Measurements from ENCODE around the gene TRIP13.
"Not testable (repeated sequence)": the region's sequence is repeated elsewhere in the genome, so short reads cannot be mapped to it uniquely, and the experiment has no call there.

The TRIP13 gene

DNA sequence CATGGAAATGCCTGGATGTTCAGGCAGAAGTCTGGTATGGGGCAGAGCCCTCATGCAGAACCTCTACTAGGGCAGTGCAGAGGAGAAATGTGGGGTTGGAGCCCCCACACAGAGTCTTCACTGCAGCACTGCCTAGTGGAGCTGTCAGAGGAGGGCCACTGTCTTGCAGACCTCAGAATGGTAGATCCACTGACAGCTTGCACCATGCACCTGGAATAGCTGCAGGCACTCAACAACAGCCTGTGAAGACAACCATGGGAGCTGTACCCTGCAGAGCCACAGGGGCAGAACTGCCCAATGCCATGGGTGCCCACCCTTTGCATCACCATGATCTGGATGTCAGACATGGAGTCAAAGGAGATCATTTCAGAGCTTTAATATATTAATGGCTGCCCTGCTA, 36.9 kb downstream of the TRIP13 start:
- Mint-ChIP-seq H3K4me3 (no peak overlapping the region), H3K4me1 (no peaks in the 10 kb centered on the region), H3K9me3 (no peaks in the 10 kb centered on the region), H3K27ac (no peak overlapping the region), H3K27me3 (peaks cover 24% of the 10 kb centered on the region), H3K36me3 (no peaks in the 10 kb centered on the region)

DNA sequence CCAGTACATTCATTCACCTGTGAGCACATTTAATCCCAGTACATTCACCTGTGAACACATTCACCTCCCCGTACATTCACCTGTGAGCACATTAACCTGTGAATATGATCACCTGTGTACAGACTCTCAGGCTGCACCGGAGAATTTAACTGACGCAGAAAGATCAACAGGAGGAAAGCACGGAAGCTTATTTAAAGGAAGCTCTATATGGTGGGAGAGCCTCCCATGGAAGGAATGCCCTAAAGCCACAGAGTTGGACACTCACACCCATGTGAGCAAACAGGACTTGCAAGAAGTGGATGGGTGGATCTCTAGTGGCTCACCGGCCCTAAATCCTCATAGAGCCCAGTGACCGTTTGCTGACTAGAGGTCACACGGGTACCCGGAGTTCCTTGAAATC, 38.2 kb downstream of the TRIP13 start:
- Mint-ChIP-seq H3K9me3 (no peaks in the 10 kb centered on the region), H3K4me1 (no peaks in the 10 kb centered on the region), H3K27ac (no peak overlapping the region), H3K4me3 (no peak overlapping the region), H3K27me3 (peaks cover 16% of the 10 kb centered on the region), H3K36me3 (no peaks in the 10 kb centered on the region)

DNA sequence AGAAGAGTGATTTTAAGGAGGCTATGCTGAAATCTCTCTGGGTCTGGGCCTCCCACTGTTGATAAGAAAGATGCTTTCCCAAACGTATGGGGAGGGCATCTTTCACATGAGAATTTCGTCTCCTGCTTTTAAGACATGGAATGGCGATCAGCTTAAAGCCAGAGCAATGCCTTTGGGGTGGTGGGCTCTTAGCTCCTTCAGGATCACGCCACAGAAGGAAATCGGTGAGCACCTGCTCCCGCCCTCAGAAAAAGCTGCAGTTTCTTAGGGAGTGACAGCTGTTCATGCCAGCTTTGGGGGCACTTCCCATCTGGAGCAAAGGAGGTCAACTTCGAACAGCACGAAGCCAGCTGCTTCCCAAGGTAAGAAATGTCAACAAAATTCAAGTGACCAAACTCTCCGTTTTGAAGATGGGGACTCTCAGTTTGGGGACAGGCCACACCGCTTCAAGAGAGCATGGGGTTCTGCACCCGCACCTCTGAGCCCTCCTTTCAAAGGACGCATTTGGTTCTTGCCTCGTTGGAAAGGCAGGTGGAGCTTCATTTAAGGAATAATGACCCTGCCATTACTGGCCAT, 39.0 kb downstream of the TRIP13 start:
- Mint-ChIP-seq H3K9me3 (no peaks in the 10 kb centered on the region), H3K27me3 (peaks cover 10% of the 10 kb centered on the region), H3K27ac (no peak overlapping the region), H3K36me3 (no peaks in the 10 kb centered on the region), H3K4me3 (no peak overlapping the region), H3K4me1 (no peaks in the 10 kb centered on the region)

DNA sequence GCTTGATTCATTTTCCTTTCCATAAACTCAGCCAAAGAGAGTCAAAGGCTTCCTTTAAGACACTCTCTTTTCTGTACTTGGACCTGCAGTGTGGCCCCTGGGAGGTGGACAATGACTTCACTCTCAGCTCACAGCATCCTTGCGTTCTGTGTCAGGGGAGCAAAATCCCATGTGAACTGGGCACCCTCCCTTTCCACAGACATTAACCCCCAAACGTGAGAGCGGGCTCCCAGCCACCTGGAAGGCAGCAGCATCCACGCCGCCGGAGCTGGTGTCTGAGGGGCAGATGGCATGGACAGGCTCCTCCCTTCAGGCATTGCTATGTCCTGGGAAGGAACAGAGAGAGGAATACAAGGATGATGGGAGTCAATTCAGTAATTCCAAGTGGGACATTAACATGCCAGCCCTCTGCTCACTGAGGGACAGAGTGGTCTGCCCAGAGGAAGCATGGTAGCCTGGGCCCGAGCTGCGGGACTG, 39.5 kb downstream of the TRIP13 start:
- Mint-ChIP-seq H3K27me3 (peaks cover 9% of the 10 kb centered on the region), H3K4me3 (no peak overlapping the region), H3K36me3 (no peaks in the 10 kb centered on the region), H3K27ac (no peak overlapping the region), H3K4me1 (no peaks in the 10 kb centered on the region), H3K9me3 (no peaks in the 10 kb centered on the region)

DNA sequence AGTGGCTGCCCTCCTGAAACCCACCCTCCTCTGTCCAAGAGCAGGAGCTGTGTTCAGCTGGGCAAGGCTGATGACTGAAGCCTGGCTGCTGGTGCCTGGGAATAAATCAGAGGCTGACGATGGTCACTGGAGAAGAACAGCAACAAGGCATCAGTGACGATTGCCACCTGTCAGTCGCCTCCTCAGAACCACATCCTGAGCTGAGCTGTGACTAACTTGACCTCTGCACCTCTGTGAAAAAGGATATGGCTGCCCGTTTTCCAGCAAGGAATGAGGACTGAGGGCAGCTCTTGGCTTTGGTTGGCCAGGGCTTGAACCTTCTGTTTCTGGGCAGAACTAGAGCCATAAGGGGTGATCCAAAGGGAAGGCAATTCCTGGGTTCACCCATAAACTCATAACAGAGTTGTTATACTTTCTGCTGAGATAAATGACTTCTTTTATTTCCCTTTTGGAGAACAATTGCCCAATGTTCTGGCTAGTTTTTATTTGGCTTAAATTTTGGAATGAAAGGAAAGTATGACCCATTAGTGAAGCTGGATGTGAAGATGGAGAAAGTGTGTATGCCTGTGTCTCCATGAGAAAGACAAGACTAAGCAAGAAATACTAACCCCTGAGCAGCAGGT, 40.1 kb downstream of the TRIP13 start:
- Mint-ChIP-seq H3K9me3 (no peaks in the 10 kb centered on the region), H3K27me3 (peaks cover 4% of the 10 kb centered on the region), H3K4me1 (no peaks in the 10 kb centered on the region), H3K4me3 (no peak overlapping the region), H3K36me3 (no peaks in the 10 kb centered on the region), H3K27ac (no peak overlapping the region)

DNA sequence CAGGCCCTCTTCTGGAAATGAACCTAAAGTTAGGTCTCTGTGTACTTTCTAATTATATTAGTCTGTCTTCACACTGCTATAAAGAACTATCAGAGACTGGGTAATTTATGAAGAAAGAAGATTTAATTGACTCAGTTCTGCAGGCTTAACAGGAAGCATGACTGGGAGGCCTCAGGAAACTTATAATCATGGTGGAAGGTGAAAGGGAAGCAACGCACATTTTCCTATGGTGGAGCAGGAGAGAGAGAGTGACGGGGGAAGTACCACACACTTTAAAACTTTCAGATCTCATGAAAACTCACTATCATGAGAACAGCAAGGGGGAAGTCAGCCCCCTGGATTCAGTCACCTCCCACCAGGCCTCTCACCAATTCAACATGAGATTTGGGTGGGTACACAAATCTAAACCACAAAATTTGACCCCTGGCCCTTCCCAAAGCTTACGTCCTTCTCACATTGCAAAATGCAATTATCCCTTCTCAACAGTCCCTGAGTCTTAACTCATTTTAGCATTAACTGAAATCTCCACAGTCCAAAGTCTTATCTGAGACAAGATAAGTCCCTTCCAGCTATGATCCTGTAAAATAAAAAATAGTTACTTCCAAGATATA, 40.7 kb downstream of the TRIP13 start:
- Mint-ChIP-seq H3K27ac (no peak overlapping the region), H3K27me3 (peaks cover 2% of the 10 kb centered on the region), H3K4me3 (no peak overlapping the region), H3K4me1 (no peaks in the 10 kb centered on the region), H3K36me3 (no peaks in the 10 kb centered on the region), H3K9me3 (no peaks in the 10 kb centered on the region)

DNA sequence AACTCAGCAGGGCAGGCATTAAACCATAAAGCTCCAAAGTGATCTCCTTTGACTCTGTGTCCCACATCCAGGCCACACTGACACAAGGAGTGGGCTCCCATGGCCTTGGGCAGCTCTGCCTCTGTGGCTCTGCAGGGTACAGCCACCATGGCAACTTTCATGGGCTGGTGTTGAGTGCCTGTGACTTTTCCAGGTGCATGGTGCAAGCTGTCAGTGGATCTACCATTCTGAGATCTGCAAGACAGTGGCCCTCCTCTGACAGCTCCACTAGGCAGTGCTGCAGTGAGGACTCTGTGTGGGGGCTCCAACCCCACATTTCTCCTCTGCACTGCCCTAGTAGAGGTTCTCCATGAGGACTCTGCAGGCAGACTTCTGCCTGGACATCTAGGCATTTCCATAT, 41.3 kb downstream of the TRIP13 start:
- not testable (repeated sequence) for H3K4me1 Mint-ChIP-seq, H3K9me3 Mint-ChIP-seq, H3K4me3 Mint-ChIP-seq, H3K27me3 Mint-ChIP-seq, H3K27ac Mint-ChIP-seq, H3K36me3 Mint-ChIP-seq

DNA sequence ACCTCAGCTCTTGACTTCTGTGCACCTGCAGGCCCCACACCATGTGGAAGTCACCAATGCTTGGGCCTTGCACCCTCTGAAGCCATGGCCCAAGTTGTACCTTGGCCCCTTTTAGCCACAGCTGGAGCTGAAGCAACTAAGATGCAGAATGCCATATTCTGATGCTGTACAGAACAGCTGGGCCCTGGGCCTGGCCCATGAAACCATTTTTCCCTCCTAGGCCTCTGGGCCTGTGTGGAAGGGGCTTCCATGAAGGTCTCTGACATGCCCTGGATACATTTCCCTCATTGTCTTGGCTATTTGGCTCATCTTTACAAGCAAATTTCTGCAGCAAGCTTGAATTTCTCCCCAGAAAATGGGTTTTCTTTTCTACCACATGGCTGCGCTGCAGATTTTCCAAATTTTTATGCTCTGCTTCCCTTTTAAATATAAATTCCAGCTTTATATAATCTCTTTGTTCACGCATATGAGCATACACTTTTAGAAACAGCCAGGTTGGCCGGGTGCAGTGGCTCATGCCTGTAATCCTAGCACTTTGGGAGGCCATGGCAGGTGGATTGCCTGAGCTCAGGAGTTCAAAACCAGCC, 41.8 kb downstream of the TRIP13 start:
- H3K4me3 Mint-ChIP-seq, H3K4me1 Mint-ChIP-seq, H3K27me3 Mint-ChIP-seq, H3K27ac Mint-ChIP-seq, H3K36me3 Mint-ChIP-seq, H3K9me3 Mint-ChIP-seq: not testable (repeated sequence)

DNA sequence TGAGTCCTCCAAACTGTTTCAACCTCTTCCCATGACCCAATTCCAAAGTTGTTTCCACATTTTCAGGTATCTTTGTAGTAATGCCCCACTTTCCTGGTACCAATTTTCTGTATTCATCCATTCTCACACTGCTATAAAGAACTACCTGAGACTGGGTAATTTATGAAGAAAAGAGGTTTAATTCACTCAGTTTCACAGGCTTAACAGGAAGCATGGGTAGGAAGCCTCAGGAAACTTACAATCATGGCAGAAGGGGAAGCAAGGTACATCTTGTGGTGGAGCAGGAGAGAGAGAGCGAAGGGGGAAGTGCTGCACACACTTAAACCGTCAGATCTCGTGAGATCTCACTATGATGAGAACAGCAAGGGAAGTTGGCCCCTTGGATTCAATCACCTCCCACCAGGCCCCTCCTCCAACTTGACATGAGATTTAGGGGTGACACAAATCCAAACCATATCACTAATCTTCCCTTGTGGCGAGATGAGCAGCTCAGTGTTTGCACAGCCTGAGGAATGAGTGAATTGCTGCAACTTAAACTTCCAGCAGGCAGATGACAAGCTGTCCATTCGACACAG, 42.9 kb downstream of the TRIP13 start:
- no peaks in the 10 kb centered on the region for H3K9me3 Mint-ChIP-seq
- no peak overlapping the region for H3K27ac Mint-ChIP-seq
- H3K4me1 Mint-ChIP-seq = no peaks in the 10 kb centered on the region
- no peak overlapping the region for H3K4me3 Mint-ChIP-seq
- H3K27me3 Mint-ChIP-seq = peaks cover 1% of the 10 kb centered on the region
- no peaks in the 10 kb centered on the region for H3K36me3 Mint-ChIP-seq

DNA sequence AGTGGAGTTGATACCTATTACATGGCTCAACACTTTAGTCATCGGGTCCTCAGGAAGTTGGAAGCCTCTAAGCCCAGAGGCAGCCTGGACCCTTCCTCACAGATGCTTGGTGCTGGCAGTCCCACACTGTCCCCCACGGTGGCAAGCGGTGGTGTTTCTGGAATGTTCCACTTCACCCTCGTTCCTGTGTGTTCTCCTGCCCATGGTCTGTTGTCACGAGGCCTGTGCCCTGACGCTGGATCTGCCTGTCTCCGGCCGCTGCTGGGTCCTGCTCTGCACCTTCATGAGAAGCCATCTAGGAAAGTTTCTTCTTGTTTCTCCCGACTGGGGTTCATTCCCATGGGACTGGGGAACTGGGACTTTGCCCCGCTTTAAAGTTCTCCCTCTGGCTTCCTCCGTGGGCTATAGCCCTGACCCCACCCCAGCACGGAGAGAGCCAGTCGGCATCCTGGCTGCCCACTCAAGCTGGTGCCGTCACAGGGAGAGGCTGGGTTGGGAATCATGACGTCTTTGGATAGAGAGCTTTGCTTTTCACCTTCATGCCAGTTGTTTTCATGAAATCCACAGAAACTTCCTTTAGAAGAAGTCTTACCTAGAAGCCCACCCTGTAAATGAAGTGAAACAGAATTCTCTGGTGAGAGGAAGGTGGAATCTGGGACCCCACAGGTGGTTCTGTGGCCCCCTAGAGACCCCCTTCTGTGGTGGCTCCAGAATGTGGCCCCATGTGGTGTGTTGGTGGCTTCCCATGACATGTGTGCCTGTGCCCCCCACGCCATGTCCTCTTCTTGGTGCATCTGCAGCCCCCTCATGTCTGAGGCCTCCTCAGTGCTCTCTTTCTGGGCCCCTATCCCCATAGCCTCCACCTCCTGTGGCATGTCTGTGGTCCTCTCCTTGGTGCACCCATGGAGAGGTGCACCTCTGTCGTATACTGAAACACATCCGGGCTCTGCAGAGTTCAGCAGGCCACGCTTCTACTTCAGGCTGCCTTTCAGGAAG, 43.8 kb downstream of the TRIP13 start:
- no peaks in the 10 kb centered on the region for H3K4me1 Mint-ChIP-seq
- H3K9me3 Mint-ChIP-seq = no peaks in the 10 kb centered on the region
- H3K4me3 Mint-ChIP-seq = no peak overlapping the region
- H3K27me3 Mint-ChIP-seq = peaks cover 1% of the 10 kb centered on the region
- H3K27ac Mint-ChIP-seq = no peak overlapping the region
- no peaks in the 10 kb centered on the region for H3K36me3 Mint-ChIP-seq

DNA sequence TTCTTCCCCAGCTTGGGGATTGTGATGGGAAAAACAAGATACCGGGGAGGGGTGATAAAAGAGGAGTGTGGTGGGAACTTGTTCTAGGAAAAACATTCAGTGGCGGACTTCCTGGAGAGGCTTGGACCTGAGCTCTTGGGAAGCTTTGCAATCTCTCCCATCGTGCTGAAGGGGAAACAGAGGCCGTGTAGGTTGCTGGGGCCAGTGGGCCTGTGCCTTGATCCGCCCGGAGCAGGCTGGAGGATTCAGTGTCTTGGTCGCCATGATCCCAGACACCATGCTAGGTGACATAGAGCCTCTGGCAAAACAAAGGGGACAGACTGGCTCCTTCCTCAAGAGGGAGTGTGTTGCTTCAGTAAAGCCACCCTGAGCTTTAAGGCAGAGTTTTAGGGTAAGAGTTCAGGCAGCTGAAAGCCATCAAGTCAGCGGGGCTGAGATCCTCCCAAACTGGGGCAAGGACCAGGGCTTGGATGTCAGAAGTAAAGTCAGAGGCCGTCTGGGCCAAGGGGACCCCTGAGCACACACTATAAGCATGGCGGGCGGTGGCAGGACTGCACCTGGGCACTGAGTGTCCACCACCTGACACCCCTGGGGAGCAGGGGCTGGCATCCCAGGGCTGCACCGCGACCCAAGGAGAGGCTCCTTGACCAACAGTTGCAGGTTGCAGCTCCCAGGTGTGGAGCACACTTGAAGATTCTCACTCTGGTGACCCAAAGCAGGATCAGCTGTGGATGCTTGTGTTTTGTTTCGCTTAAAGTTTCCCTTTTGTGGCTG, 44.7 kb downstream of the TRIP13 start:
- no peaks in the 10 kb centered on the region for H3K9me3 Mint-ChIP-seq
- H3K4me3 Mint-ChIP-seq = no peak overlapping the region
- no peaks in the 10 kb centered on the region for H3K36me3 Mint-ChIP-seq
- no peak overlapping the region for H3K27ac Mint-ChIP-seq
- no peaks in the 10 kb centered on the region for H3K4me1 Mint-ChIP-seq
- peaks cover 5% of the 10 kb centered on the region for H3K27me3 Mint-ChIP-seq

DNA sequence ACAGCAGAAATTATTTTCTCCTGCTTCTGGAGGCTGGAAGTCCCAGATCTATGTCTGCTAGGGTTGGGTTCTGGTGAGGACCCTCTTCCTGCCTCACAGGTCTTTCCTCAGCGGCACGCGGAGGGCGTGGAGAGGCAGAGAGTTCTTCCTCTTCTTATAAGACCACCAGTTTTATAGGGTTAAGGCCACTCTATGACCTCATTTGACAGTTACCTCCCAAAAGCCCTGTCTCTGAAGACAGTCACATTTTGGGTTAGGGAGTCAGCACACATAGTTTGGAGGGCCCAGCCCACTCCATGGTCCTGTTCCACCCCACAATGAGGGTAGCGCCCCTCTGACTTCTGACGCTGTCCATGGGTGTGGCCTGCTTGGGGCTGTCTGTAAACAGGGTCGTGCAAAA, 46.7 kb downstream of the TRIP13 start:
- H3K9me3 Mint-ChIP-seq = no peaks in the 10 kb centered on the region
- no peak overlapping the region for H3K4me3 Mint-ChIP-seq
- peaks cover 13% of the 10 kb centered on the region for H3K27me3 Mint-ChIP-seq
- no peaks in the 10 kb centered on the region for H3K36me3 Mint-ChIP-seq
- no peak overlapping the region for H3K27ac Mint-ChIP-seq
- no peaks in the 10 kb centered on the region for H3K4me1 Mint-ChIP-seq

DNA sequence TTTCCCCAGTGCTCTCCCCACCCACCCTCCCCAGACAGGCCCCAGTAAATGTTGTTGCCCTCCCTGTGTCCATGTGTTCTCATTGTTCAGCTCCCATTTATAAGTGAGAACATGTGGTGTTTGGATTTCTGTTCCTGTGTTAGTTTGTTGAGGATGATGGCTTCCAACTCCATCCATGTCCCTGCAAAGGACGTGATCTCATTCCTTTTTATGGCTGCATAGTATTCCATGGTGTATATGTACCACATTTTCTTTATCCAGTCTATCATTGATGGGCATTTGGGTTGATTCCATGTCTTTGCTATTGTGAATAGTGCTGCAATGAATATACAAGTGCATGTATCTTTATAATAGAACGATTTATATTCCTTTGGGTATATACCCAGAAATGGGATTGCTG, 48.1 kb downstream of the TRIP13 start:
- H3K4me3 Mint-ChIP-seq, H3K9me3 Mint-ChIP-seq, H3K36me3 Mint-ChIP-seq, H3K4me1 Mint-ChIP-seq, H3K27ac Mint-ChIP-seq: not testable (repeated sequence)
- H3K27me3 Mint-ChIP-seq = peaks cover 20% of the 10 kb centered on the region

DNA sequence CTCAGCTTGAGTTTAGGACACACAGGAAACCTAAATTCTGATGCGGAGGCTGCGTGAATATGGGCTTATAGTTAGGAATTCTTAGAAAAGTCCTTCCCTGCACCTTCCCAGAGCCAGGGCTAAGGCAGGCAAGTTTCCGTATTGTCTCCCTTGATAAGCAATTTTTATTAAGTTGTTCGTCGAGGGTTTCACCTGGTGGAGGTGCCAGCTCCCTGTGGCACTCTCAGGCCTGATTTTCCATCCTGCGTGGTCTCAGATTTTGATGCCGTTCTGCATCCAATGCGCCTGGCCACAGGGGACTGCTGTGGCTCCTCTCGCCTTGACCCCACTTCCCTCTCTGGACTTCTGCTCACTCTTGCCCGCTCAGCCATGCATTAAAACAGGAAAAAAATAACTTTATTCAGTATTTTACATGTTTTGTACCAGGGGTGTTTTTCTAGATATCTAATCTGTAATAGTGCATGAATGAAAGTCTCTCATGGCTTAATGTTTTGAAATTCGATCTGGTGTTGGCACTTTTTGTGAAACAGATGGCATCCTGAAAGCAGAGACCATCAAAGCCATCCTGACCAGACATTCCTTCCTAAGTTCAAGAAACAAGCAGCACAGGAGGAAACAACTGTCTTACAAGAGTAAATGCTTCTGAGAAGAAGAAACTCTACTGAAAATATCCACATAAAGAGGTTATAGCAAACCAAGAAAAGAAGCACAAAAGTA, 50.7 kb downstream of the TRIP13 start:
- H3K27me3 Mint-ChIP-seq = peaks cover 26% of the 10 kb centered on the region

More for the DNA sequence above, 50.7 kb downstream of the TRIP13 start:
- Mint-ChIP-seq H3K4me1 (no peaks in the 10 kb centered on the region), H3K27ac (no peak overlapping the region), H3K4me3 (no peak overlapping the region), H3K9me3 (no peaks in the 10 kb centered on the region), H3K36me3 (no peaks in the 10 kb centered on the region)

All from activated naive CD4-positive, alpha-beta T cell treated with anti-CD3 and anti-CD28 coated beads, Interleukin-2, amount 50 U/mL, for 24 hours (primary cell).